WERI-Rb-1 (cell line): Measurements from ENCODE around the gene APBB1.

ENCODE experiments used
- DNase-seq: peaks from one replicate; pipeline ENCODE4 v3.0.0-alpha.2; 2020
- H3K27ac ChIP-seq: fragments of 250-450 bp; sonication (Bioruptor Pico); 2 replicates; pipeline ENCODE4 v1.5.1; 2020; ENCODE audit warnings: mild to moderate bottlenecking, moderate library complexity
- H3K27me3 ChIP-seq: fragments of 250-450 bp; sonication (Bioruptor Pico); 2 replicates; pipeline ENCODE4 v1.5.1; 2021; ENCODE audit warnings: mild to moderate bottlenecking, low read depth, moderate library complexity; ENCODE audit not compliant: insufficient read depth, severe bottlenecking
- H3K36me3 ChIP-seq: fragments of 250-450 bp; sonication (Bioruptor Pico); 2 replicates; pipeline ENCODE4 v1.5.1; 2020; ENCODE audit warnings: mild to moderate bottlenecking, moderate library complexity
- H3K4me3 ChIP-seq: 2 replicates; pipeline ENCODE4 v1.5.1; 2011; ENCODE audit warnings: low read depth, mild to moderate bottlenecking, control low read depth, low read length
- H3K9me3 ChIP-seq: fragments of 250-450 bp; sonication (Bioruptor Pico); 2 replicates; pipeline ENCODE4 v1.5.1; 2021; ENCODE audit warnings: mild to moderate bottlenecking, moderate library complexity; ENCODE audit not compliant: severe bottlenecking
- CTCF ChIP-seq: IDR thresholded peaks from 2 replicates; pipeline ENCODE4 v1.5.1; 2011; ENCODE audit warnings: low read depth, mild to moderate bottlenecking, control low read depth, inconsistent platforms, low read length

APBB1 gene

GRCh38 chr11:6385046-6385777, 33.7 kb downstream of the APBB1 start:
- no peaks in the 10 kb centered on the region for H3K36me3 ChIP-seq
- H3K4me3 ChIP-seq = no peak overlapping the region
- no peak overlapping the region for H3K27ac ChIP-seq
- TF ChIP-seq CTCF = no peak
- no peaks in the 10 kb centered on the region for H3K9me3 ChIP-seq
- no peak for DNase-seq
- H3K27me3 ChIP-seq = no peaks in the 10 kb centered on the region

GRCh38 chr11:6378640-6378989, 40.3 kb downstream of the APBB1 start:
- no peaks in the 10 kb centered on the region for H3K27me3 ChIP-seq
- H3K9me3 ChIP-seq = no peaks in the 10 kb centered on the region
- no peak overlapping the region for H3K4me3 ChIP-seq
- no peak for DNase-seq
- no peak for TF ChIP-seq CTCF
- no peaks in the 10 kb centered on the region for H3K36me3 ChIP-seq
- no peak overlapping the region for H3K27ac ChIP-seq

- no peak overlapping the region for H3K27ac ChIP-seq
- no peak overlapping the region for H3K4me3 ChIP-seq
- no peak for TF ChIP-seq CTCF
- H3K9me3 ChIP-seq = no peaks in the 10 kb centered on the region
- no peaks in the 10 kb centered on the region for H3K36me3 ChIP-seq
- H3K27me3 ChIP-seq = no peaks in the 10 kb centered on the region
- DNase-seq = no peak
Measured at GRCh38 chr11:6377902-6378639, 40.8 kb downstream of the APBB1 start.

- H3K27ac ChIP-seq = no peak overlapping the region
- no peaks in the 10 kb centered on the region for H3K27me3 ChIP-seq
- no peak for TF ChIP-seq CTCF
- H3K4me3 ChIP-seq = no peak overlapping the region
- no peaks in the 10 kb centered on the region for H3K9me3 ChIP-seq
- DNase-seq = no peak
- H3K36me3 ChIP-seq = no peaks in the 10 kb centered on the region
Measured at GRCh38 chr11:6371825-6372224, 47.1 kb downstream of the APBB1 start.

GRCh38 chr11:6365659-6366058, 53.2 kb downstream of the APBB1 start:
- no peak for TF ChIP-seq CTCF
- Histone ChIP-seq H3K27ac (no peak overlapping the region), H3K4me3 (no peak overlapping the region), H3K27me3 (no peaks in the 10 kb centered on the region), H3K36me3 (no peaks in the 10 kb centered on the region), H3K9me3 (no peaks in the 10 kb centered on the region)
- DNase-seq = no peak
